GM12873 (cell line): ENCODE data around the gene MBD5.

Source experiments
- CTCF ChIP-seq: IDR thresholded peaks from 2 replicates; pipeline ENCODE4 v1.5.1; 2012; ENCODE audit warnings: low read depth, mild to moderate bottlenecking, moderate library complexity, low read length, control low read depth; ENCODE audit not compliant: insufficient read depth; ENCODE audit errors: missing control alignments

Gene MBD5

DNA sequence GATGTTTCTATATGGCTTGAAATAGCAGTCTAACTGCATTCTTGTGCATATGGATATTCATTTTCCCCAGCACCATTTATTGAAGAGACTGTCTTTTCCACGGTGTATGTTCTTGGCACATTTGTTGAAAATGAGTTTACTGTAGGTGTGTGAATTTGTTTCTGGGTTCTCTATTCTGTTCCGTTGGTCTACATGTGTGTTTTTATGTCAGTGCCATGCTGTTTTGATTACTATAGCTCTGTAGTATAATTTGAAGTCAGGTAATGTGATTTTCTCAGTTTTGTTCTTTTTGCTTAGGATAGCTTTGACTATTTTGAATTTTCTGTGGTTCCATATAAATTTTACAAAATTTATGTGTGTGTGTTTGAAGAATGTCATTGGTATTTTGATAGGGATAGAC is 201.0 kb downstream of the MBD5 start:
- TF ChIP-seq CTCF: no peak

DNA sequence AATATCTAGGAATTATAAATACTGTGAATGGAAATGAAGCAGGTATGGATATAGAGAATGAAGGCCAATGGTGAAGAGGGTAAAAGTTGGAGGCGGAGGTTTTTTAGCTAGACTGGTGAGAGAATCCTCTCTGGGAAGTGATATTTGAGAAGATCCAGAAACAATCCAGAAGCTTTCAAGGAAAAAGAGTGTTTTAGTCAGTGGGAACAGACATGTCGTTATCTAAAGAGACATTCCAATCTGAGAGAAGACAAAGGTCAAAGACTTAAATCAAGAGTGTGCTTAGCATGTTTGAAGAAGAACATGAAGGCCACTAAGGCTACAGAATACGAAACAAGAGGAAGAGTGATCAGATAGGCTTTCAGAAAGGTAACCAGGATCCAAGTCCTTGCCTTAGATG is 211.0 kb downstream of the MBD5 start:
- TF ChIP-seq CTCF: no peak

GRCh38 chr2:148234143-148234542 is 213.3 kb downstream of the MBD5 start:
- TF ChIP-seq CTCF: no peak

- no peak for TF ChIP-seq CTCF
Observed at GRCh38 chr2:148237911-148238310, 217.0 kb downstream of the MBD5 start.

- TF ChIP-seq CTCF: no peak
Observed at GRCh38 chr2:148238561-148238960, 217.7 kb downstream of the MBD5 start.

DNA sequence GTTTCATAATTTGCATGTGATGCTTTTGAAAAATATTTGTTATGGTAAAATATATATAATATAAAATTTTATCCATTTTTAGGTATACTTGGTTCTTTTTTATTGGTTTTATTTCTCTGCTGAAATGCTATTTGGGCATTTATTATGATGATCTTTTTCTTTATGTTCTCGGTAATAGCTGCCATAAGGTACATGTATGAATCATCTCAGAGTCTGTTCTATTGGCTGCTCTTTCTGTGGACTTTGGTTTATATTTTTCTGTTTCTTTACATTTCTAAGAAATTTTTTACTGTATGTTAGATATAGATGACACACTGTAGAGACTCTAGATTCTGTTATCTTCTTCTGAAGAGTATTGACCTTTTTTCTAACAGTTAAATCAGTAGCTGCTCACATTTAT is 219.9 kb downstream of the MBD5 start:
- no peak for TF ChIP-seq CTCF

DNA sequence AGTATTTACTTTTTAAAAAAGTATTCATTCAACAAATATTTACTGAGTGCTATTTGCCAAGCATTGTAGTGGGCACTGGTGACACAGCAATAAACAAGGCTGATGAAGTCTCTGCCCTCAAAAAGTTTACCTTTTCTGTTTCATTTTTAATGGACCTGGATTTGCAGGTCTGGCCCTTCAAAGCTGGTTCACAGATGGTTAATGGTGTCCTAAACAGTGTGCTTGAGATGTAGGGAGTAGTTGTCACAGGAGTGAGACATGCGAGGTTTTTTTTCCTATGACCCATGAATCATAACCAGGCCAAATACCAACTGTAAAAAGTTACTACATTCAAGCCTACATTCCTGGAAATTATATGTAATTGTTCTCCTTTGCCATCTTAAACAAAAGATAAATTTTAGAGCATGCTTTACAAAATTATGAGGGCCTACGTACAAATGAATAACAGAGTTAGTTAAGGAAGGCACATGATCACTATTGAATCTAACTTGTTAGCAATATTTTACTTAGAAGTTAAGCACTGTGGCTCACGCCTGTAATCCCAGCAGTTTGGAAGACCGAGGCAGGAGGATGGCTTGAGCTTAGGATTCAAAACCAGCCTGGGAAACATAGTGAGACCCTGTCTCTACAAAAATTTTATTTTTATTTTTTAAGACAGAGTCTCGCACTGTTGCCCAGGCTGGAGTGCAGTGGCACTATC is 223.9 kb downstream of the MBD5 start:
- no peak for TF ChIP-seq CTCF
